KMS-11 (cell line): ENCODE measurements around the gene ZSWIM7.

Experiments
- H2AFZ ChIP-seq: fragments of 200-600 bp; sonication (generic); 2 replicates; pipeline ENCODE4 v1.6.1; 2016; ENCODE audit warnings: antibody characterized with exemption, mixed run types, low read depth
- H3K27ac ChIP-seq: fragments of 200-600 bp; sonication (generic); 2 replicates; pipeline ENCODE4 v1.6.1; 2016; ENCODE audit warnings: mild to moderate bottlenecking, mixed run types
- H3K27me3 ChIP-seq: fragments of 200-600 bp; sonication (generic); 2 replicates; pipeline ENCODE4 v1.6.1; 2017; ENCODE audit warnings: mild to moderate bottlenecking, low read depth, mixed run types, moderate library complexity; ENCODE audit not compliant: insufficient read depth
- H3K36me3 ChIP-seq: fragments of 200-600 bp; sonication (generic); 2 replicates; pipeline ENCODE4 v1.6.1; 2017; ENCODE audit warnings: mild to moderate bottlenecking, mixed run types; ENCODE audit not compliant: insufficient read depth
- H3K4me1 ChIP-seq: fragments of 200-600 bp; sonication (generic); 2 replicates; pipeline ENCODE4 v1.6.1; 2016; ENCODE audit warnings: mild to moderate bottlenecking, low read depth, mixed run types; ENCODE audit not compliant: poor library complexity, severe bottlenecking
- H3K4me2 ChIP-seq: fragments of 200-600 bp; sonication (generic); 2 replicates; pipeline ENCODE4 v1.7.0; 2016; ENCODE audit warnings: mild to moderate bottlenecking, mixed run types
- H3K4me3 ChIP-seq: fragments of 200-600 bp; sonication (generic); IDR thresholded peaks from 2 replicates; pipeline ENCODE4 v1.6.1; 2017; ENCODE audit warnings: low read depth, low read length, mixed read lengths; ENCODE audit not compliant: insufficient read depth
- H3K79me2 ChIP-seq: fragments of 200-600 bp; sonication (generic); 2 replicates; pipeline ENCODE4 v1.6.1; 2016; ENCODE audit warnings: low read depth, mixed run types; ENCODE audit not compliant: insufficient read depth
- H3K9ac ChIP-seq: fragments of 200-600 bp; sonication (generic); 2 replicates; pipeline ENCODE4 v1.6.1; 2016; ENCODE audit warnings: mild to moderate bottlenecking, mixed run types
- H4K20me1 ChIP-seq: fragments of 200-600 bp; sonication (generic); 2 replicates; pipeline ENCODE4 v1.6.1; 2016; ENCODE audit warnings: mild to moderate bottlenecking, mixed run types; ENCODE audit not compliant: insufficient read depth
- TF ChIP-seq, protein P1 (sequence below): fragments of 200-600 bp; sonication (generic); conservative IDR thresholded peaks from 2 replicates; pipeline ENCODE4 v1.6.1; 2017; ENCODE audit warnings: low read depth, mild to moderate bottlenecking, antibody characterized with exemption, low read length, moderate library complexity, mixed read lengths

The ZSWIM7 gene

DNA sequence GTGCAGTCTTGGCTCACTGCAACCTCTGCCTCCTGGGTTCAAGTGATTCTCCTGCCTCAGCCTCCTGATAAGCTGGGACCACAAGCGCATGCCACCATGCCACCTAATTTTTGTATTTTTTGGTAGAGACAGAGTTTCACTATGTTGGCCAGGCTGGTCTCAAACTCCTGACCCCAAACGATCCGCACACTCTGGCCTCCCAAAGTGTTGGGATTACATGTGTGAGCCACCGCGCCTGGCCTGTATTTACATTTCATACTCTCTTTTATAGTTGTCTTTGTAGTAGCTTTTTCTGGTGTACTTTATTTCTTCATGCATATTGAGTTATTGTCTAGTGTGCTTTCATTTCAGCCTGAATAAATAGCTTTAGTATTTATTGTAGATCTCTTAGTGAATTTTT is 64.6 kb downstream of the ZSWIM7 start:
- H4K20me1 ChIP-seq: no peaks in the 10 kb centered on the region
- no peak overlapping the region for H3K4me2 ChIP-seq
- no peaks in the 10 kb centered on the region for H3K4me1 ChIP-seq
- H2AFZ ChIP-seq: no peak overlapping the region
- H3K27ac ChIP-seq: no peak overlapping the region
- H3K4me3 ChIP-seq: no peak overlapping the region
- no peaks in the 10 kb centered on the region for H3K27me3 ChIP-seq
- H3K79me2 ChIP-seq: no peaks in the 10 kb centered on the region
- H3K9ac ChIP-seq: no peak overlapping the region
- H3K36me3 ChIP-seq: no peaks in the 10 kb centered on the region
- TF ChIP-seq, protein P1, sequence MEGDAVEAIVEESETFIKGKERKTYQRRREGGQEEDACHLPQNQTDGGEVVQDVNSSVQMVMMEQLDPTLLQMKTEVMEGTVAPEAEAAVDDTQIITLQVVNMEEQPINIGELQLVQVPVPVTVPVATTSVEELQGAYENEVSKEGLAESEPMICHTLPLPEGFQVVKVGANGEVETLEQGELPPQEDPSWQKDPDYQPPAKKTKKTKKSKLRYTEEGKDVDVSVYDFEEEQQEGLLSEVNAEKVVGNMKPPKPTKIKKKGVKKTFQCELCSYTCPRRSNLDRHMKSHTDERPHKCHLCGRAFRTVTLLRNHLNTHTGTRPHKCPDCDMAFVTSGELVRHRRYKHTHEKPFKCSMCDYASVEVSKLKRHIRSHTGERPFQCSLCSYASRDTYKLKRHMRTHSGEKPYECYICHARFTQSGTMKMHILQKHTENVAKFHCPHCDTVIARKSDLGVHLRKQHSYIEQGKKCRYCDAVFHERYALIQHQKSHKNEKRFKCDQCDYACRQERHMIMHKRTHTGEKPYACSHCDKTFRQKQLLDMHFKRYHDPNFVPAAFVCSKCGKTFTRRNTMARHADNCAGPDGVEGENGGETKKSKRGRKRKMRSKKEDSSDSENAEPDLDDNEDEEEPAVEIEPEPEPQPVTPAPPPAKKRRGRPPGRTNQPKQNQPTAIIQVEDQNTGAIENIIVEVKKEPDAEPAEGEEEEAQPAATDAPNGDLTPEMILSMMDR: no peak

DNA sequence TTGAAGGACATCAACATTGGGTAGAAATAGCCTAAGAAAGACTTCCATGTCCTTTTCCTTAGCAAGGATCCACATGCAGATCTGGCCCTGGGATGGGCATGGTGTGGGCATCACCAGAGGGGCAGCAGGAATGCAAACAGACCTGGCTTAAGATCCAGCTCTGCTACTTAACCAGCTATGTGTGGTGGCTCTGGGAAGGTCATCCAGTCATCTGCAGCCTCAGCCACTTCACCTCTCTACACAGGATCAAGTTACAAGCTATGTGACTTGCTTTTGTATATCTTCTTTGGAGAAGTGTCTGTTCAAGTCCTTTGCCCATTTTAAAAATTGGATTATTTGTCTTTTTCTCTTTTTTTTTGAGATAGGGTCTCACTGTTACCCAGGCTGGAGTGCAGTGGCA is 68.1 kb downstream of the ZSWIM7 start:
- TF ChIP-seq, protein P1: no peak

DNA sequence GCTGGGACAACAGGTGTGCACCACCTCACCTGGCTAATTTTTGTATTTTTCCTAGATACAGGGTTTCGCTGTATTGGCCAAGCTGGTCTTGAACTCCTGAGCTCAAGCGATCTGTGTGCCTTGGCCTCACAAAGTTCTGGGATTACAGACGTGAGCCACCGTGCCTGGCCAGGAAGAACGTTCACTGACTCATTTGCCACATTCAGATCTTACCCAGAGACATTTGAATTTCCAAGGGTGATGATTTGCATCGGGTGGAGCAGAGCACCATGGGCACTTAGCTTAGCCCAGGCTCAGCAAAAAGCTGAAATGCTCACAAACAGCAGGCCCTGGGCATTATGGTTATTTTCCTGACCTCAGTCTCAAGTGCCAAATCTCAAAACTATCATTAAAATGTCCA is 69.1 kb downstream of the ZSWIM7 start:
- H3K36me3 ChIP-seq: no peaks in the 10 kb centered on the region
- H2AFZ ChIP-seq: no peak overlapping the region
- H3K4me1 ChIP-seq: no peaks in the 10 kb centered on the region
- H3K4me3 ChIP-seq: no peak overlapping the region
- no peaks in the 10 kb centered on the region for H3K79me2 ChIP-seq
- H3K4me2 ChIP-seq: no peak overlapping the region
- no peak overlapping the region for H3K9ac ChIP-seq
- no peak overlapping the region for H3K27ac ChIP-seq
- no peaks in the 10 kb centered on the region for H4K20me1 ChIP-seq
- TF ChIP-seq, protein P1: no peak
- no peaks in the 10 kb centered on the region for H3K27me3 ChIP-seq

More for the DNA sequence above, 68.1 kb downstream of the ZSWIM7 start:
- Histone ChIP-seq H3K27ac (no peak overlapping the region), H3K27me3 (no peaks in the 10 kb centered on the region), H3K36me3 (no peaks in the 10 kb centered on the region), H3K79me2 (no peaks in the 10 kb centered on the region), H3K4me1 (no peaks in the 10 kb centered on the region), H2AFZ (no peak overlapping the region), H3K4me3 (no peak overlapping the region), H3K9ac (no peak overlapping the region), H4K20me1 (no peaks in the 10 kb centered on the region), H3K4me2 (no peak overlapping the region)

DNA sequence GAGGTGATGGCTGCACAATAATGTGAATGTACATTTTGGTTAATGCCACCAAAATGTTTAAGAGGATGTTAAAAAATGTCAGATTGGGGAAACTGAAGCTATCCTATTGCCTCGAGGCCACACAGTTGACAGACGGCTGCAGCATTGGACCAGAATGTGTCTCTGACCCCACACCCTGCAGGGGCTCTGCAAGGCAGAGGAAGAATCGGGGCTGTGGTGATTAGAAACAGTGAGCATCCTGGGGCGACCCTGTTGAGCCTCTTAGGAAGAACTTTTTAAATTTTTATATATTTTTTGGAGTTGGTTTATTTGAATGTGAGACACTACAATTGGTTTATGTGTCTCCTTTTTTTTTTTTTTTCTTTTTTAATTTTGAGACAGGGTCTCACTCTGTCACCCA is 69.6 kb downstream of the ZSWIM7 start:
- no peaks in the 10 kb centered on the region for H3K79me2 ChIP-seq

More for the DNA sequence above, 69.6 kb downstream of the ZSWIM7 start:
- H4K20me1 ChIP-seq: no peaks in the 10 kb centered on the region
- no peak overlapping the region for H3K4me3 ChIP-seq
- H3K36me3 ChIP-seq: no peaks in the 10 kb centered on the region
- TF ChIP-seq, protein P1: no peak
- H3K27me3 ChIP-seq: no peaks in the 10 kb centered on the region
- no peak overlapping the region for H3K27ac ChIP-seq
- no peak overlapping the region for H3K9ac ChIP-seq
- no peaks in the 10 kb centered on the region for H3K4me1 ChIP-seq
- H3K4me2 ChIP-seq: no peak overlapping the region
- H2AFZ ChIP-seq: no peak overlapping the region
